ENCODE measurements around the gene DNAJC5G. TPM values are rescaled to one million over a fixed set of nuclear protein-coding genes. Genes with fewer than 3 reads are reported as not detected.

DNAJC5G gene
- total and polyA plus RNA-seq, 2 of the 13 experiments (the other 11 are each of a cell fraction or from before 2014, with no cell fraction given) = 0.05 TPM; not detected in 1

- TF ChIP-seq, protein P1, sequence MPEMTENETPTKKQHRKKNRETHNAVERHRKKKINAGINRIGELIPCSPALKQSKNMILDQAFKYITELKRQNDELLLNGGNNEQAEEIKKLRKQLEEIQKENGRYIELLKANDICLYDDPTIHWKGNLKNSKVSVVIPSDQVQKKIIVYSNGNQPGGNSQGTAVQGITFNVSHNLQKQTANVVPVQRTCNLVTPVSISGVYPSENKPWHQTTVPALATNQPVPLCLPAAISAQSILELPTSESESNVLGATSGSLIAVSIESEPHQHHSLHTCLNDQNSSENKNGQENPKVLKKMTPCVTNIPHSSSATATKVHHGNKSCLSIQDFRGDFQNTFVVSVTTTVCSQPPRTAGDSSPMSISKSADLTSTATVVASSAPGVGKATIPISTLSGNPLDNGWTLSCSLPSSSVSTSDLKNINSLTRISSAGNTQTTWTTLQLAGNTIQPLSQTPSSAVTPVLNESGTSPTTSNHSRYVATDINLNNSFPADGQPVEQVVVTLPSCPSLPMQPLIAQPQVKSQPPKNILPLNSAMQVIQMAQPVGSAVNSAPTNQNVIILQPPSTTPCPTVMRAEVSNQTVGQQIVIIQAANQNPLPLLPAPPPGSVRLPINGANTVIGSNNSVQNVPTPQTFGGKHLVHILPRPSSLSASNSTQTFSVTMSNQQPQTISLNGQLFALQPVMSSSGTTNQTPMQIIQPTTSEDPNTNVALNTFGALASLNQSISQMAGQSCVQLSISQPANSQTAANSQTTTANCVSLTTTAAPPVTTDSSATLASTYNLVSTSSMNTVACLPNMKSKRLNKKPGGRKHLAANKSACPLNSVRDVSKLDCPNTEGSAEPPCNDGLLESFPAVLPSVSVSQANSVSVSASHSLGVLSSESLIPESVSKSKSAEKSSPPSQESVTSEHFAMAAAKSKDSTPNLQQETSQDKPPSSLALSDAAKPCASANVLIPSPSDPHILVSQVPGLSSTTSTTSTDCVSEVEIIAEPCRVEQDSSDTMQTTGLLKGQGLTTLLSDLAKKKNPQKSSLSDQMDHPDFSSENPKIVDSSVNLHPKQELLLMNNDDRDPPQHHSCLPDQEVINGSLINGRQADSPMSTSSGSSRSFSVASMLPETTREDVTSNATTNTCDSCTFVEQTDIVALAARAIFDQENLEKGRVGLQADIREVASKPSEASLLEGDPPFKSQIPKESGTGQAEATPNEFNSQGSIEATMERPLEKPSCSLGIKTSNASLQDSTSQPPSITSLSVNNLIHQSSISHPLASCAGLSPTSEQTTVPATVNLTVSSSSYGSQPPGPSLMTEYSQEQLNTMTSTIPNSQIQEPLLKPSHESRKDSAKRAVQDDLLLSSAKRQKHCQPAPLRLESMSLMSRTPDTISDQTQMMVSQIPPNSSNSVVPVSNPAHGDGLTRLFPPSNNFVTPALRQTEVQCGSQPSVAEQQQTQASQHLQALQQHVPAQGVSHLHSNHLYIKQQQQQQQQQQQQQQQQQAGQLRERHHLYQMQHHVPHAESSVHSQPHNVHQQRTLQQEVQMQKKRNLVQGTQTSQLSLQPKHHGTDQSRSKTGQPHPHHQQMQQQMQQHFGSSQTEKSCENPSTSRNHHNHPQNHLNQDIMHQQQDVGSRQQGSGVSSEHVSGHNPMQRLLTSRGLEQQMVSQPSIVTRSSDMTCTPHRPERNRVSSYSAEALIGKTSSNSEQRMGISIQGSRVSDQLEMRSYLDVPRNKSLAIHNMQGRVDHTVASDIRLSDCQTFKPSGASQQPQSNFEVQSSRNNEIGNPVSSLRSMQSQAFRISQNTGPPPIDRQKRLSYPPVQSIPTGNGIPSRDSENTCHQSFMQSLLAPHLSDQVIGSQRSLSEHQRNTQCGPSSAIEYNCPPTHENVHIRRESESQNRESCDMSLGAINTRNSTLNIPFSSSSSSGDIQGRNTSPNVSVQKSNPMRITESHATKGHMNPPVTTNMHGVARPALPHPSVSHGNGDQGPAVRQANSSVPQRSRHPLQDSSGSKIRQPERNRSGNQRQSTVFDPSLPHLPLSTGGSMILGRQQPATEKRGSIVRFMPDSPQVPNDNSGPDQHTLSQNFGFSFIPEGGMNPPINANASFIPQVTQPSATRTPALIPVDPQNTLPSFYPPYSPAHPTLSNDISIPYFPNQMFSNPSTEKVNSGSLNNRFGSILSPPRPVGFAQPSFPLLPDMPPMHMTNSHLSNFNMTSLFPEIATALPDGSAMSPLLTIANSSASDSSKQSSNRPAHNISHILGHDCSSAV (CRISPR knock-in tag; IDR thresholded peaks at IDR 0.05; ENCODE audit: borderline replicate concordance) = no peak
- TF ChIP-seq NFATC3 (CRISPR knock-in tag; IDR thresholded peaks at IDR 0.05) (0 out of 2 replicates have a peak, but pooled peaks have one; percentile 70), KAT2B (IDR thresholded peaks at IDR 0.05; ENCODE audit: borderline replicate concordance, low read depth, low read length) (no peak), AGO2 (optimal IDR thresholded peaks at IDR 0.05; ENCODE audit: low read depth, low read length) (no peak), GATAD1 (CRISPR knock-in tag; IDR thresholded peaks at IDR 0.05) (peak; percentile 83), ZNF577 (CRISPR knock-in tag; IDR thresholded peaks at IDR 0.05; ENCODE audit: borderline replicate concordance, low read depth) (no peak), SMAD9 (CRISPR knock-in tag; IDR thresholded peaks at IDR 0.05) (0 out of 2 replicates have a peak, but pooled peaks have one; percentile 72), NRL (CRISPR knock-in tag; IDR thresholded peaks at IDR 0.05; ENCODE audit: borderline replicate concordance) (peak; percentile 82; the same call in 1 of the 2 replicates)
- TF ChIP-seq, protein P2, sequence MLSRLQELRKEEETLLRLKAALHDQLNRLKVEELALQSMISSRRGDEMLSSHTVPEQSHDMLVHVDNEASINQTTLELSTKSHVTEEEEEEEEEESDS (CRISPR knock-in tag; IDR thresholded peaks at IDR 0.05; ENCODE audit: borderline replicate concordance) = no peak
- TF ChIP-seq, protein P3, sequence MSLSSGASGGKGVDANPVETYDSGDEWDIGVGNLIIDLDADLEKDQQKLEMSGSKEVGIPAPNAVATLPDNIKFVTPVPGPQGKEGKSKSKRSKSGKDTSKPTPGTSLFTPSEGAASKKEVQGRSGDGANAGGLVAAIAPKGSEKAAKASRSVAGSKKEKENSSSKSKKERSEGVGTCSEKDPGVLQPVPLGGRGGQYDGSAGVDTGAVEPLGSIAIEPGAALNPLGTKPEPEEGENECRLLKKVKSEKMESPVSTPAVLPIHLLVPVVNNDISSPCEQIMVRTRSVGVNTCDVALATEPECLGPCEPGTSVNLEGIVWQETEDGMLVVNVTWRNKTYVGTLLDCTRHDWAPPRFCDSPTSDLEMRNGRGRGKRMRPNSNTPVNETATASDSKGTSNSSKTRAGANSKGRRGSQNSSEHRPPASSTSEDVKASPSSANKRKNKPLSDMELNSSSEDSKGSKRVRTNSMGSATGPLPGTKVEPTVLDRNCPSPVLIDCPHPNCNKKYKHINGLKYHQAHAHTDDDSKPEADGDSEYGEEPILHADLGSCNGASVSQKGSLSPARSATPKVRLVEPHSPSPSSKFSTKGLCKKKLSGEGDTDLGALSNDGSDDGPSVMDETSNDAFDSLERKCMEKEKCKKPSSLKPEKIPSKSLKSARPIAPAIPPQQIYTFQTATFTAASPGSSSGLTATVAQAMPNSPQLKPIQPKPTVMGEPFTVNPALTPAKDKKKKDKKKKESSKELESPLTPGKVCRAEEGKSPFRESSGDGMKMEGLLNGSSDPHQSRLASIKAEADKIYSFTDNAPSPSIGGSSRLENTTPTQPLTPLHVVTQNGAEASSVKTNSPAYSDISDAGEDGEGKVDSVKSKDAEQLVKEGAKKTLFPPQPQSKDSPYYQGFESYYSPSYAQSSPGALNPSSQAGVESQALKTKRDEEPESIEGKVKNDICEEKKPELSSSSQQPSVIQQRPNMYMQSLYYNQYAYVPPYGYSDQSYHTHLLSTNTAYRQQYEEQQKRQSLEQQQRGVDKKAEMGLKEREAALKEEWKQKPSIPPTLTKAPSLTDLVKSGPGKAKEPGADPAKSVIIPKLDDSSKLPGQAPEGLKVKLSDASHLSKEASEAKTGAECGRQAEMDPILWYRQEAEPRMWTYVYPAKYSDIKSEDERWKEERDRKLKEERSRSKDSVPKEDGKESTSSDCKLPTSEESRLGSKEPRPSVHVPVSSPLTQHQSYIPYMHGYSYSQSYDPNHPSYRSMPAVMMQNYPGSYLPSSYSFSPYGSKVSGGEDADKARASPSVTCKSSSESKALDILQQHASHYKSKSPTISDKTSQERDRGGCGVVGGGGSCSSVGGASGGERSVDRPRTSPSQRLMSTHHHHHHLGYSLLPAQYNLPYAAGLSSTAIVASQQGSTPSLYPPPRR (CRISPR knock-in tag; IDR thresholded peaks at IDR 0.05; ENCODE audit: borderline replicate concordance) = peak; percentile 64; the same call in 1 of the 2 replicates
Observed at GRCh38 chr2:27320958-27321543, 45.8 kb downstream of the DNAJC5G start (continued).
